ENCODE data around the gene GREB1.
A peak's percentile ranks its signal among the peaks of the same experiment; 100 is the strongest.

Gene GREB1

GRCh38 chr2:11566383-11566782 lies 32.5 kb downstream of the GREB1 start:
- no peak for TF ChIP-seq CTCF (conservative IDR thresholded peaks at IDR 0.05; ENCODE audit: low read depth, low read length)
- no peak overlapping the region for H3K4me3 ChIP-seq (ENCODE audit: low read depth, low read length)
- no peak for DNase-seq (ENCODE audit: low read depth)

GRCh38 chr2:11567631-11568031 lies 33.8 kb downstream of the GREB1 start:
- TF ChIP-seq CTCF (conservative IDR thresholded peaks at IDR 0.05; ENCODE audit: low read depth, low read length) = no peak
- no peak for DNase-seq (ENCODE audit: low read depth)
- H3K4me3 ChIP-seq (ENCODE audit: low read depth, low read length) = no peak overlapping the region

GRCh38 chr2:11568436-11568835 lies 34.6 kb downstream of the GREB1 start:
- TF ChIP-seq CTCF (conservative IDR thresholded peaks at IDR 0.05; ENCODE audit: low read depth, low read length) = no peak
- no peak overlapping the region for H3K4me3 ChIP-seq (ENCODE audit: low read depth, low read length)
- DNase-seq (ENCODE audit: low read depth) = no peak

GRCh38 chr2:11569636-11570035 lies 35.8 kb downstream of the GREB1 start:
- no peak overlapping the region for H3K4me3 ChIP-seq (ENCODE audit: low read depth, low read length)
- no peak for TF ChIP-seq CTCF (conservative IDR thresholded peaks at IDR 0.05; ENCODE audit: low read depth, low read length)
- DNase-seq (ENCODE audit: low read depth) = no peak

- no peak for TF ChIP-seq CTCF (conservative IDR thresholded peaks at IDR 0.05; ENCODE audit: low read depth, low read length)
- DNase-seq (ENCODE audit: low read depth) = no peak
These were observed 37.3 kb downstream of the GREB1 start for GRCh38 chr2:11571170-11571569.

GRCh38 chr2:11572996-11573395 lies 39.2 kb downstream of the GREB1 start:
- H3K4me3 ChIP-seq (ENCODE audit: low read depth, low read length) = no peak overlapping the region
- DNase-seq (ENCODE audit: low read depth) = no peak
- TF ChIP-seq CTCF (conservative IDR thresholded peaks at IDR 0.05; ENCODE audit: low read depth, low read length) = no peak

More at GRCh38 chr2:11571170-11571569, 37.3 kb downstream of the GREB1 start:
- no peak overlapping the region for H3K4me3 ChIP-seq (ENCODE audit: low read depth, low read length)

- TF ChIP-seq CTCF (conservative IDR thresholded peaks at IDR 0.05; ENCODE audit: low read depth, low read length) = no peak
- no peak overlapping the region for H3K4me3 ChIP-seq (ENCODE audit: low read depth, low read length)
- DNase-seq (ENCODE audit: low read depth) = peak; percentile 55
These were observed 39.8 kb downstream of the GREB1 start for GRCh38 chr2:11573418-11574175.

Data from choroid plexus epithelial cell (primary cell).